Spleen (tissue), 11 donors: ENCODE data around the gene ASIC1. TPM values are rescaled to one million over a fixed set of nuclear protein-coding genes. Genes with fewer than 3 reads are reported as not detected.

Experiments
- DNase-seq: peaks from one replicate; pipeline ENCODE4 v3.0.0-alpha.2; 2020
- H3K27ac ChIP-seq, 8 donors: fragments of 200-600 bp; sonication (generic) in 7 of 8; 1 replicate in 4 of 8; 2 replicates in 4 of 8; pipeline versions ENCODE4 v1.5.0 to v1.8.0; 2016 to 2021; ENCODE audit warnings: inconsistent platforms in 4 of 8, mild to moderate bottlenecking in 4 of 8, moderate library complexity in 1 of 8
- H3K27me3 ChIP-seq, 7 donors: fragments of 200-600 bp; sonication (generic) in 6 of 7; replicated peaks in 1 of 7; 1 replicate in 4 of 7; 2 replicates in 3 of 7; pipeline versions ENCODE4 v1.5.0 to v1.8.0; 2016 to 2021; ENCODE audit warnings: inconsistent platforms in 3 of 7, mild to moderate bottlenecking in 1 of 7
- H3K36me3 ChIP-seq, 6 donors: fragments of 200-600 bp; sonication (generic) in 5 of 6; 1 replicate in 4 of 6; 2 replicates in 2 of 6; pipeline versions ENCODE4 v1.5.0 to v1.8.0; 2016 to 2021; ENCODE audit warnings: inconsistent platforms in 2 of 6
- H3K4me1 ChIP-seq, 6 donors: fragments of 200-600 bp; sonication (generic) in 5 of 6; 1 replicate in 3 of 6; 2 replicates in 3 of 6; pipeline versions ENCODE4 v1.5.0 to v1.8.0; 2016 to 2021; ENCODE audit warnings: inconsistent platforms in 3 of 6
- H3K4me3 ChIP-seq, 8 donors: fragments of 200-600 bp; sonication (generic) in 7 of 8; 1 replicate in 4 of 8; 2 replicates in 4 of 8; pipeline versions ENCODE4 v1.5.0 to v1.8.0; 2016 to 2021; ENCODE audit warnings: inconsistent platforms in 4 of 8, mild to moderate bottlenecking in 4 of 8, moderate library complexity in 2 of 8
- H3K9me3 ChIP-seq, 8 donors: fragments of 200-600 bp; sonication (generic) in 7 of 8; 1 replicate in 4 of 8; 2 replicates in 4 of 8; pipeline versions ENCODE4 v1.5.0 to v1.8.0; 2016 to 2021; ENCODE audit warnings: inconsistent platforms in 4 of 8
- CTCF ChIP-seq, 11 experiments: fragments of 200-600 bp in 7 of 11; fragments of 450-650 bp in 4 of 11; sonication (generic) in 4 of 11; IDR thresholded peaks in 8 of 11; conservative IDR thresholded peaks in 3 of 11; 1 replicate in 7 of 11; 2 replicates in 4 of 11; pipeline versions ENCODE4 v1.4.0 to v1.8.0; 2016 to 2021; ENCODE audit warnings: antibody characterized with exemption in 11 of 11, inconsistent platforms in 4 of 11, mild to moderate bottlenecking in 1 of 11
- POLR2A ChIP-seq, 3 donors: fragments of 450-650 bp; IDR thresholded peaks; one replicate each; pipeline ENCODE4 v1.5.1; 2017; ENCODE audit warnings: antibody characterized with exemption in 3 of 3, mild to moderate bottlenecking in 1 of 3
- POLR2AphosphoS5 ChIP-seq, 3 donors: sonication (generic); formaldehyde crosslinking; IDR thresholded peaks; one replicate each; pipeline ENCODE4 v1.5.1; 2017; ENCODE audit warnings: antibody characterized with exemption in 3 of 3
- WGBS, 5 donors: extraction: QIAGEN DNeasy Blood & Tissue Kit in 3 of 5; methylation state at CpG; one replicate each; pipeline versions ENCODE4 v1.1.5 to v1.1.7; 2013 to 2018; 5-methylcytosine and 5-hydroxymethylcytosine counted together
- intact Hi-C: fragments of 100-400 bp; cut with DNase I; formaldehyde crosslinking; loops from one replicate; pipeline ENCODE4 v1.15.0; 2023; ENCODE audit warnings: low total_unique reads
- polyA plus RNA-seq, 3 donors: library from polyadenylated mRNA; stranded (reverse); fragments of 200-250 nt; gene quantifications; one replicate each; pipeline ENCODE4 v1.2.1, GENCODE V29; 2013
- total RNA-seq, 7 donors: library from RNA; depleted of rRNA in 3 of 7; stranded (reverse); fragments of >200 nt in 3 of 7; fragmentation: NEBNext Ultra II Directional in 4 of 7; extraction: Animal tissue kit (Norgen Biotek cat#: 25700) in 4 of 7; gene quantifications; one replicate each; pipeline versions ENCODE4 v1.1.0 to v1.2.1, GENCODE V29; 2016 to 2021
- donor health status: healthy with polysubstance abuse.
- donor health status: DM: no; HTN: no; CAD: no; lungs with moderate emphysema.
- donor health status: DM: no; HTN: no; CAD: no.
- donor health status: Bipolar disorder and iron deficiency.
- donor health status: healthy.
- donor health status: DM: no; HTN: no; CAD: no.
- donor health status: DM: yes; HTN: yes; CAD: no.

Gene ASIC1
- total and polyA plus RNA-seq, 10 donors: 0.16 to 1.3 (median 0.35) TPM

DNA sequence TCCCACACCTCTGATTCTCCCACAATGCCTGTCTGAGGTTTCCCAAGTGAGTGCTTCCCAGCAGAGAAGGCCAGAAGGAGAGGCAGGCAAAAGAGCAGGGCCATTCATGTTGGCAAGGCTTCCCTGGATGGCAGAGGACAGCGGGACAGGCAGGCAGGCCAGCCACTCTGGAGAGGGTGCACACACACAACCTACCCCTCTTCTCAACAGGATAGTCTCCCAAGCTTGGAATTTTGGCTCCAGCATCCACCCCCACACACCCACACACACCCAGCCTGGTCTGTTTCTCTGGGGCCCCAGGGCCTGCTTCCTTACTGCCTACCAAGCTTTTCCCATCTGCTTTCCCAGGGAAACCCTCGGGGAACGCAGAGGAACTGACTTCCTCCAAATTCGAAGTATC is 16.7 kb upstream of the ASIC1 start:
- no peaks in the 10 kb centered on the region for H3K9me3 ChIP-seq
- DNase-seq: peak; percentile 52
- H3K27me3 ChIP-seq: peaks cover 0 to 12% (median 0%) of the 10 kb centered on the region in 7 donors
- no peak overlapping the region for H3K27ac ChIP-seq
- H3K36me3 ChIP-seq: no peaks in the 10 kb centered on the region
- no peak for TF ChIP-seq POLR2A (IDR thresholded peaks at IDR 0.05)
- 67 to 83% (median 70%) methylated on average over 4 of the region's 4 CpGs for WGBS, 5 donors
- peaks cover 0 to 5% (median 0%) of the 10 kb centered on the region in 6 donors for H3K4me1 ChIP-seq
- intact Hi-C loops: no loop called here
- H3K4me3 ChIP-seq: no peak overlapping the region

DNA sequence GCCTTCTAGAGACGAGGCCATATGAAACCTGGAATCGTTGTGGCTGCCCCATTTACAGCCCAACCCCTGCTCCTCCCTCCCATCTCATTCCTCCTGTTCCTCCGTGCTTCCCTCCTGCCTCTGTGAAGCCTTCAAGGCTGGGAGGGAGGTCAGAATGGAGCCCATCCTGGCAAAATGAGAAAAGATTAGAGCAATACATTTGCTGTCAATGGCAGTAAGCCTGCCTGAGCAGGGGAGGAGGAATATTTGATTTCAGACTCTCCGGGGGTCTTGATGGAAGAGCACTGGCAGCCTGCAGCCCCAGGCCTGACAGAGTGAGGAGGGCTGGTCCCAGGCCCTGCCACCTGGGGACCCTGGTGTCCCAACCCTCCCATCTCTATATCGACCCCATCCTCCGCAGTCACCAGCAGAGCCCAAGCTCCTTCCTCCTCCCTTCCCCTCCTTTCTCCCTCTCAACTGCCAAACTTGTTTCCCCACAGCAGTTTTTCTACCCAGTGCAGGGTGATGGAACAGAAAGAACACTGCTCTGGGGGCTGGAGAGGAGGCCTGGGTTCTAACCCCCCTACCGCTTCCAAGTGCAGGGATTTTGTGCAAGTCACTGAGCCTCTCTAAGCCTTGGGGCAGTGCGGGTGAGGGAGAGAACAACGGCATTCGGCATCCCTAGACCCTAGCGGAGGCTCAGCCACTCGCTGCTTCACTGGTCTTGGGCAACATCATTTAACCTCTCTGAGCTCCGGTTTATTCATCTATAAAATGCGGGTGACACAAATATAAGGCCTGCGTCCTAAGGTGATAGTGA is 16.1 kb upstream of the ASIC1 start:
- intact Hi-C loops: no loop called here
- H3K9me3 ChIP-seq: no peaks in the 10 kb centered on the region
- no peak for TF ChIP-seq CTCF (IDR thresholded peaks at IDR 0.05 in 8 of 11, conservative IDR thresholded peaks at IDR 0.05 in 3 of 11)
- no peak for TF ChIP-seq POLR2AphosphoS5 (IDR thresholded peaks at IDR 0.05)
- no peak for TF ChIP-seq POLR2A (IDR thresholded peaks at IDR 0.05)
- no peak overlapping the region for H3K4me3 ChIP-seq
- peaks cover 0 to 5% (median 0%) of the 10 kb centered on the region in 6 donors for H3K4me1 ChIP-seq
- 78 to 86% (median 84%) methylated on average over 15 of the region's 15 CpGs for WGBS, 5 donors
- peaks cover 0 to 9% (median 0%) of the 10 kb centered on the region in 7 donors for H3K27me3 ChIP-seq
- no peak overlapping the region for H3K27ac ChIP-seq
- no peaks in the 10 kb centered on the region for H3K36me3 ChIP-seq
- DNase-seq: peak; percentile 63

DNA sequence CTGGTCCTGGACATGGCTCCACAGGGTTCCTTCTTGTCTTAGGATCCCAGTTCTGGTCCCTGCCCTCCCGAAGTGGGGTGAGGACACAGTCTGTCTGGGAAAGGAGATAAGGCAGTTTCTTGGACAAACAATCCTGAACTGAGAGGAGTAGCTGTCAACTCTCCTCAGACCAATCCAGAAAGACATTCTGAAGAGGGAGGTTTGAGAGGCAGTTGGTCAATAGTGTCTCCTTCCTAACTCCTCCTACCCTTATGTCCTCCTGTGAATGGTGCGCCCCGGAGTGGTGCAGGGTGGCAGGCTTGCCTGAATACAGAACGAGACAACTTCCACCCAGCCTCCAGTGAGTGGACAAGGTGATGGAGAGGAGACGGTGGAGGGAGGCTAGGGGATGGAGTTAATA is 15.4 kb upstream of the ASIC1 start:
- DNase-seq: peak; percentile 23
- intact Hi-C loops: no loop called here

DNA sequence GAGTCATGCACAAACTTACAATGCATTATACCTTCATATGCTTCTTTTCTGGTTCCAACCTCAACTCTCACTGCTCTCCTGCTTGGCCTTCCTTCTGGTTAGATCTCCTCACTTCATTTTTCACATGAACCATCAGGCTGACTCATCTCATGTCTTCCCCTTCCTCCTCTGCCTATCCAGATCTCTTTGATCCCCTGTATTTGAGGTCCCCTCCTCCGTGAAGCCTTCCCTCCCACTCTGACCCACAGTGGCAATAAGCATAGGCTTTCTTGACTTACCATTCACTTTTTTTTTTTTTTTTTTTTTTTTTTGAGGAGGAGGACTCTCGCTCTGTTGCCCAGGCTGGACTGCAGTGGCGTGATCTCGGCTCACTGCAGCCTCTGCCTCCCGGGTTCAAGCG is 14.7 kb upstream of the ASIC1 start:
- no peak for TF ChIP-seq CTCF (IDR thresholded peaks at IDR 0.05 in 8 of 11, conservative IDR thresholded peaks at IDR 0.05 in 3 of 11)
- TF ChIP-seq POLR2AphosphoS5 (IDR thresholded peaks at IDR 0.05): no peak
- no peak for TF ChIP-seq POLR2A (IDR thresholded peaks at IDR 0.05)
- 80 to 83% (median 82%) methylated on average over 6 of the region's 6 CpGs for WGBS, 5 donors
- Histone ChIP-seq H3K36me3 (no peaks in the 10 kb centered on the region), H3K4me1 (peaks cover 0 to 5% (median 0%) of the 10 kb centered on the region in 6 donors), H3K4me3 (no peak overlapping the region), H3K27me3 (peaks cover 0 to 1% (median 0%) of the 10 kb centered on the region in 7 donors), H3K9me3 (no peaks in the 10 kb centered on the region), H3K27ac (no peak overlapping the region)
- intact Hi-C loops: no loop called here
- no peak for DNase-seq

More for the DNA sequence above, 15.4 kb upstream of the ASIC1 start:
- Histone ChIP-seq H3K9me3 (no peaks in the 10 kb centered on the region), H3K4me3 (no peak overlapping the region), H3K27ac (no peak overlapping the region), H3K4me1 (peaks cover 0 to 5% (median 0%) of the 10 kb centered on the region in 6 donors), H3K36me3 (no peaks in the 10 kb centered on the region), H3K27me3 (peaks cover 0 to 2% (median 0%) of the 10 kb centered on the region in 7 donors)
- TF ChIP-seq CTCF (IDR thresholded peaks at IDR 0.05 in 8 of 11, conservative IDR thresholded peaks at IDR 0.05 in 3 of 11): no peak
- TF ChIP-seq POLR2AphosphoS5 (IDR thresholded peaks at IDR 0.05): no peak
- no peak for TF ChIP-seq POLR2A (IDR thresholded peaks at IDR 0.05)
- WGBS, 5 donors: 76 to 89% (median 87%) methylated on average over 5 of the region's 5 CpGs
